Measurements from ENCODE around the gene TMEM9. TPM values are rescaled to one million over a fixed set of nuclear protein-coding genes. Genes with fewer than 3 reads are reported as not detected.

Gene TMEM9
- polyA plus RNA-seq, 3 donors = 13.6 to 43.6 (median 22.4) TPM

- H3K36me3 ChIP-seq (replicated peaks in 1 of 2; ENCODE audit: control insufficient read depth in 1 of 2, insufficient read depth in 2 of 2, low read length in 2 of 2) = no peaks in the 10 kb centered on the region
- H3K4me1 ChIP-seq (ENCODE audit: control insufficient read depth in 1 of 2, insufficient read depth in 2 of 2, low read length in 2 of 2) = peaks cover 3 to 6% of the 10 kb centered on the region in 2 donors
- no peak overlapping the region for H3K4me3 Mint-ChIP-seq
- H3K27ac Mint-ChIP-seq = peak overlapping the region in 1 of 7 donors; percentile 7
- no peak overlapping the region for H3K9ac ChIP-seq (ENCODE audit: insufficient read depth, low read length, poor library complexity, severe bottlenecking)
- intact Hi-C loops (cut with micrococcal nuclease) = loop anchor here in 1 of 2 donors (10.0 kb wide), 1 partner anchor 145 kb away; no protein-coding TSS in a partner anchor
- H3K4me3 ChIP-seq (replicated peaks in 1 of 3; ENCODE audit: low read depth in 2 of 3, low read length in 3 of 3) = no peak overlapping the region
- no peak overlapping the region for H3K27ac ChIP-seq (ENCODE audit: low read depth in 1 of 2, low read length in 2 of 2)
- WGBS (ENCODE audit: insufficient coverage) = 21% methylated on average over 9 of the region's 14 CpGs
- no peak overlapping the region for H3K4me2 ChIP-seq (replicated peaks; ENCODE audit: extremely low read depth, low read length, poor library complexity, severe bottlenecking)
- H3K4me1 Mint-ChIP-seq = peaks cover 5% of the 10 kb centered on the region
- no peaks in the 10 kb centered on the region for H3K9me3 ChIP-seq (replicated peaks in 1 of 2; ENCODE audit: control insufficient read depth in 1 of 2, insufficient read depth in 1 of 2, low read length in 2 of 2)
- H3K27me3 ChIP-seq (ENCODE audit: control insufficient read depth in 2 of 2, insufficient read depth in 2 of 2, low read length in 2 of 2) = peaks cover 8 to 26% of the 10 kb centered on the region in 2 donors
- H3K9me3 Mint-ChIP-seq = peaks cover 0 to 5% (median 0%) of the 10 kb centered on the region in 7 donors
- peaks cover 27 to 40% (median 36%) of the 10 kb centered on the region in 3 donors for H3K27me3 Mint-ChIP-seq (ENCODE audit: low read depth in 3 of 3)
- H3K36me3 Mint-ChIP-seq = no peaks in the 10 kb centered on the region
- no peak overlapping the region for H2AFZ ChIP-seq (ENCODE audit: insufficient read depth, low read depth, low read length, poor library complexity, severe bottlenecking)
- H4K20me1 ChIP-seq (ENCODE audit: insufficient read depth, low read length) = no peaks in the 10 kb centered on the region
- TF ChIP-seq, protein P1, sequence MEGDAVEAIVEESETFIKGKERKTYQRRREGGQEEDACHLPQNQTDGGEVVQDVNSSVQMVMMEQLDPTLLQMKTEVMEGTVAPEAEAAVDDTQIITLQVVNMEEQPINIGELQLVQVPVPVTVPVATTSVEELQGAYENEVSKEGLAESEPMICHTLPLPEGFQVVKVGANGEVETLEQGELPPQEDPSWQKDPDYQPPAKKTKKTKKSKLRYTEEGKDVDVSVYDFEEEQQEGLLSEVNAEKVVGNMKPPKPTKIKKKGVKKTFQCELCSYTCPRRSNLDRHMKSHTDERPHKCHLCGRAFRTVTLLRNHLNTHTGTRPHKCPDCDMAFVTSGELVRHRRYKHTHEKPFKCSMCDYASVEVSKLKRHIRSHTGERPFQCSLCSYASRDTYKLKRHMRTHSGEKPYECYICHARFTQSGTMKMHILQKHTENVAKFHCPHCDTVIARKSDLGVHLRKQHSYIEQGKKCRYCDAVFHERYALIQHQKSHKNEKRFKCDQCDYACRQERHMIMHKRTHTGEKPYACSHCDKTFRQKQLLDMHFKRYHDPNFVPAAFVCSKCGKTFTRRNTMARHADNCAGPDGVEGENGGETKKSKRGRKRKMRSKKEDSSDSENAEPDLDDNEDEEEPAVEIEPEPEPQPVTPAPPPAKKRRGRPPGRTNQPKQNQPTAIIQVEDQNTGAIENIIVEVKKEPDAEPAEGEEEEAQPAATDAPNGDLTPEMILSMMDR (IDR thresholded peaks at IDR 0.05) = peak; percentile 77
- no peaks in the 10 kb centered on the region for H3K79me2 ChIP-seq (ENCODE audit: insufficient read depth, low read length)
- DNase-seq = peak; percentile 19 to 55 (median 42)
Measured at GRCh38 chr1:201119206-201120197, 34.8 kb downstream of the TMEM9 start.

- no peak for DNase-seq
- Mint-ChIP-seq H3K9me3 (peaks cover 0 to 5% (median 0%) of the 10 kb centered on the region in 7 donors), H3K27ac (no peak overlapping the region), H3K4me1 (peaks cover 10% of the 10 kb centered on the region), H3K27me3 (ENCODE audit: low read depth in 3 of 3) (peaks cover 38 to 58% (median 50%) of the 10 kb centered on the region in 3 donors), H3K4me3 (no peak overlapping the region), H3K36me3 (no peaks in the 10 kb centered on the region)
- TF ChIP-seq, protein P1 (IDR thresholded peaks at IDR 0.05) = no peak
- Histone ChIP-seq H2AFZ (ENCODE audit: insufficient read depth, low read depth, low read length, poor library complexity, severe bottlenecking) (no peak overlapping the region), H3K27me3 (ENCODE audit: control insufficient read depth in 2 of 2, insufficient read depth in 2 of 2, low read length in 2 of 2) (peaks cover 8 to 42% of the 10 kb centered on the region in 2 donors), H4K20me1 (ENCODE audit: insufficient read depth, low read length) (no peaks in the 10 kb centered on the region), H3K79me2 (ENCODE audit: insufficient read depth, low read length) (no peaks in the 10 kb centered on the region), H3K9me3 (replicated peaks in 1 of 2; ENCODE audit: control insufficient read depth in 1 of 2, insufficient read depth in 1 of 2, low read length in 2 of 2) (no peaks in the 10 kb centered on the region), H3K4me2 (replicated peaks; ENCODE audit: extremely low read depth, low read length, poor library complexity, severe bottlenecking) (no peak overlapping the region), H3K27ac (ENCODE audit: low read depth in 1 of 2, low read length in 2 of 2) (no peak overlapping the region), H3K9ac (ENCODE audit: insufficient read depth, low read length, poor library complexity, severe bottlenecking) (no peak overlapping the region), H3K4me3 (replicated peaks in 1 of 3; ENCODE audit: low read depth in 2 of 3, low read length in 3 of 3) (no peak overlapping the region), H3K4me1 (ENCODE audit: control insufficient read depth in 1 of 2, insufficient read depth in 2 of 2, low read length in 2 of 2) (peaks cover 6 to 14% of the 10 kb centered on the region in 2 donors), H3K36me3 (replicated peaks in 1 of 2; ENCODE audit: control insufficient read depth in 1 of 2, insufficient read depth in 2 of 2, low read length in 2 of 2) (no peaks in the 10 kb centered on the region)
- no CpG with 5 or more reads among the region's 2 CpGs for WGBS (ENCODE audit: insufficient coverage)
- intact Hi-C loops (cut with micrococcal nuclease) = loop anchor here in 1 of 2 donors (10.0 kb wide), 1 partner anchor 141 kb away; no protein-coding TSS in a partner anchor
Measured at GRCh38 chr1:201116091-201116490, 38.2 kb downstream of the TMEM9 start.
